GM10847 (cell line): ENCODE results near the gene CARD18.

Experiments
- POLR2A ChIP-seq: IDR thresholded peaks from 2 replicates; pipeline ENCODE4 v1.6.1; 2011; ENCODE audit not compliant: insufficient read length; ENCODE audit errors: extremely low read depth

CARD18 gene

DNA sequence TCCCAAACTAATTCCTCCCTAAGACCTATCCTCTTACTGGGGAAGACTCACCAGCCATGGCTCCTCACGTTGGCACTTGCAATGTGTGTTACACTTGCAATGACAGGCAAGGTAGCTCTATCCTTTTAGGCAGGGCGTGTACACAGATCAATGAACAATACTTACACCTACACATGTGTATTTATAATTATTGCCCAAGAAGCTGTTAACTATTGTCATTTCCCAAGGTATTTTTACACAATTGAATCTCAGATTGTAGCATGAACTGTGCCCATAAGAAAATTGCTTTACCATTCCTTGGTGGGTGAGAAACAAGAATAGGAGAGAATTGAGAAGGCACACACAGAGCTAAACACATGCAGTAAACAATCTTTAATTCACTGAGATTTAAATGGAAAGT, at the start of gene CARD18:
TSS of gene CARD18 (minus strand) at position 101 of the 400 bp plus-strand sequence. CDS start at position 58, 43 bp downstream.
- TF ChIP-seq POLR2A: no peak

DNA sequence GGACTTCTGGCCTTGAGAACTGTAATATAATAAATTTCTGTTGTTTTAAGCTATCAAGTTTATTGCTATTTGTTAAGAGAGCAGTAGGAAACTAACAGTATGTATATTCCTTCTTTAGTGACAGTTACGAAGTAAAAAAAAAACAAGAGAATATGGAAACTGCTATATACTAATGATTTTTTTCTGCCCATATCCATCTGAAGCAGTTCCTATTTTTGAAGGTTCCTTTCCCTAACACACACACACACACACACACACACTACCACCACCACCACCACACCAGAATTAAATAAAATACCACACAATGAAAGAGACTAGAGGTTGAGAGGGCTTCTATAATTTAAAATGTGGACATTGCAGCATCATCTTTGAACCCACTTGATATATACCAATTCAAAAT, 44.4 kb upstream of the CARD18 start:
- TF ChIP-seq POLR2A: no peak

GRCh38 chr11:105183426-105183825, 43.9 kb upstream of the CARD18 start:
- no peak for TF ChIP-seq POLR2A

- no peak for TF ChIP-seq POLR2A
These were observed 42.0 kb upstream of the CARD18 start for GRCh38 chr11:105181521-105181920.

DNA sequence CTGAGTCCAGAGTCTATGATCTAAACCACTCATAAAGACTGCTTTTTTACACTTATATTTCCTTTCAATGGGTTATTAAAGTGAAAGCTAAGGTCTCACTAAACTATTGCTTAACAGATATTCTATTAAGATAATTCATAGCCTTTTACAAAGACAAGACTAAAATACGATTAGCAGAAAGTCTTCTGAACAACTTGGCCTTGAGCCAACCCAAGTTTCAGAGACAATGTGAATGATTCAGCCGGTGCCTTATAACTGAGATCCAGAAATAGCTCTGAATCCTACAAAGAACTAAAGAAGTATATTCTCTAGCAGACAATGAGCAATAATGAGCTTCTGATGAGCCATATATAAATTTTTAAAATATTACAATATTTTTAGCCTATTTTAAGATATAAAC, 41.5 kb upstream of the CARD18 start:
- no peak for TF ChIP-seq POLR2A

DNA sequence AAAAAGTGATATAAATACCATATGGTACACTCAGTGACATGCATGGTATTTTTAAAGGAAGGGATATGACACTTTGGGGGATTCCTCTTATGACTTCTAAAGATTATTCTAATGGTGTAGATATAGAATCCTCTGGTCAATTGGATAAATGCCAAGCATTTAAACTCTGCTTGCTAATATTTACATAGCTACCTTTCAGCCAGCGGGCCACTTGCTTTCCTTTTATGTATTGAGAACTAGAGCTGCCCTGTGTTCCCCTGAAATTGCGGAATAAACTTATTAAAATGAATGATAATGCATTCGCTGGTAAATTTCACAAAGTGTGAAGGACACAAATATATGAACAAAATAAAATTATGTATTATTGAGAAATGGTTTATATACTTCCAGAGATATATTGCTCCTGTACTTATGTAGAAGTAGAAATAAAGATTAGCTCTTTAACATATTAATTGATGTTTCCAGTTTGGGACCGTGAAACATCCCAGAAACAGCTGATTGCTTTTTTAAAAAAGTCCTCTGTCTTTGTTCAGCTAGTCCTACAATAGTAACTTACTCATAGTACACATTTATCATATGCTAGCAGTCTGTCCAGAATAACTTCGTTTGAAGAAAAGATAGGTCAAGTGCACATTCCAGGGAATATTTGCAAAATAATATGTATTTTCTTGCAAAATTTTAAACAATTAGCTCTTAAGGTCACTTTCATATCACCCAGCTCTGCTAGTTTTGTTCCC, 40.1 kb upstream of the CARD18 start:
- TF ChIP-seq POLR2A: no peak

DNA sequence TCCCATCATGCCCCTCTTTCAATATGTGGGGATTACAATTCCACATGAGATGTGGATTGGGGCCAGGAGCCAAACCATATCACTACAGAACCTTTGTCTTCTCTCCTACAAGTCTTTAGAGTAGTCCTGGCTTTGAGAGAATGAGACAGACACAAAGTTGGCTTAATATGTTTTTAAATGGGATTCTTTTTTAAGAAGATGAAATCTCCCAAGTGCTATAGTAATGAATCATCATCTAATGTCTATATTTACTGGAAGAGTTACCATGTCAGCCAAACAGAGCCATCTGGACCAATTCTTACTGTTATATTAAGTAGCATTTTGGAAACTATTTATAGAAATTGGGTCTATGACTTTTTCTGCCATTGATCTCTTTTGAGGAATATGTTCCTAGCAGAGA, 38.1 kb upstream of the CARD18 start:
- TF ChIP-seq POLR2A: no peak

GRCh38 chr11:105168457-105168856, 28.9 kb upstream of the CARD18 start:
- TF ChIP-seq POLR2A: no peak

DNA sequence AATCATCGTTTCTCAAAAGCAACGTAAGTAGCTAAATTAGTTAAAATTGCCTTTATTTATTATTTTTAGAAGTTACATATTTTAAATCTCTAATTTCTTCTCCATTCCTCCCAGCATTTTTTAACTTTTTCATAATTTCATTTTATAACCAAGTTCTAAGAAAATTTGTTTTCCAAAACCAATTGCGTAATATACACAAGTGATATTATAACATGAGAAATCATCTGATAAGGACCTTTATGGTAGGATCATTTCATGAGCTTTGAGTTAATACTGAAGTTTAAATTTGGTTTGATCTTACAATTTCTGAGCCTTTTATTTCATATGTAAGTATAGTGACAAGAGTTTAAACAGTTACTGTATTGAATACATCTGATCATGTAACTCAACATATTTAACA, 27.7 kb upstream of the CARD18 start:
- TF ChIP-seq POLR2A: no peak

DNA sequence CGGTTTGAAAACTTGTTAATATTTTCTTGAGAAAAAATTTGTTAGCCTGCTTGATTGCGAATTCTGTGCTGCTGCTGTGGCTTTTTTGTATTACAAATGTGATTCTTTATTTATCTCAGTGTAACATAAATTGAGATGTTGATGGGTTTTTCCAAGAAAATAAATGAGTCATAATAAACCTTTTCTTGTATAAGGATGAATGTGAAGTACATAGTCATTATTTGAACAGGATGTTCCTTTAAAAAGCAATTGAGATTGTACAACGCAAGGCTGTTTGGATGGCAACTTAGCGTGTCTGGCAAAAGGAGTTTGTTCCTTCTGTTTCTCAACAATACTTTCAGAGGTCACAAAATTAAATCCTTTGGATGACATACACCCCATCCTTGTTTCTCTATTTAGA, 24.6 kb upstream of the CARD18 start:
- TF ChIP-seq POLR2A: no peak

DNA sequence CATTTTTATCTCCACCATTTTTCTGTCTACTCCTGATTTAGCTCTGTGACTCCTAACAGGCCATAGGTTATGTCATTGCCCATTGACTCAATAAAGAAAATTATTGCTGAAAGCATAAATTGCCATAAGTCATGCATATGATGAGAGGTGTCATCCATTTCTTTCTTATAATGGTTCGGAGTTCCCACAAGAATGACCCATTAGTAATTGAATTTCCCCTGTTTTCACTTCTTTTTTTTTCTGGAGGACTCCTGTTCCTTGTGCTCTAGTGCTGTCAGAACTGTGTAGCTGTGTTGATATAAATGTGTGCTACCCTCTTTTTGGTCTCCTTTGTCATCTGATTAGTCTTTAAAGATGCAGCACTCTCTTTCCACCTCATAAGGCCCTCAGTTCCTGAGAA, 22.9 kb upstream of the CARD18 start:
- TF ChIP-seq POLR2A: no peak

DNA sequence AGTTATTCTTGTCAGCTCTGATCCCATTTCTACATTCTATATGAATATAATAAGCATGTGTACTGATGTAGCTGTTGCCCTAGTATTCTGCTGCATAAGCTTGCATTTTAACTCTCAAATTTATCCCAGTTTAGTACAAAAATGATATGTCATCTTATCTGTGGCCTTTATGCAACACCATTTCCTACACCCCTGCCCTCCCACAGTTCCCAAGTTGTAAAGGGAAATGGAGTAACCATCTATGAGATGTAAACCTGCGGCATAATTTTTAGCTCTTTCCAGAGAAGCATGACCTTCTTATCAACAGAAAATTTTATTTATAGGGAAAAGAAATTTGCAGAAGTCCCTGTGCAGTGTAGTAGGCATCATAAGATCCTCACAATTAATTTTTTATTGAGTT, 18.9 kb upstream of the CARD18 start:
- TF ChIP-seq POLR2A: no peak

DNA sequence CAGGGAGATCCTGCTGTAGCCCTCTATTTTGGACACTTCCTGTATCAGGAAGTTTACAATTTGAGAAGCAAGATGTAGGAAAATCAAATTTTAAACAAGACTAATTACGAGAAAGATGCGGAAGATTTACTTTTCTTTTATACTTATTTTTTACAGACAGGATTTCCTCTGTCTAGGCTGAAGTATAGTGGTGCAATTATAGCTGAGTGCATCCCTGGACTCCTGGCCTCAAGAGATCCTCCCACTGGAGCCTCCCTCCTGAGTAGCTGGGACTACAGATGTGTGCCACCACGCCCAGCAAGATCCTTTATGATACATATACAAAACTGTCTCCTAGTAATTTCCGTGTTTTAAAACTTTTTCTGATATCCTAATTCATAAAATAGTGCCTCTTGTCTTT, 17.2 kb upstream of the CARD18 start:
- no peak for TF ChIP-seq POLR2A

GRCh38 chr11:105156231-105156630, 16.7 kb upstream of the CARD18 start:
- TF ChIP-seq POLR2A: no peak

- TF ChIP-seq POLR2A: no peak
These were observed 16.1 kb upstream of the CARD18 start for GRCh38 chr11:105155679-105156078.

- no peak for TF ChIP-seq POLR2A
These were observed 13.8 kb upstream of the CARD18 start for GRCh38 chr11:105153392-105153791.

GRCh38 chr11:105152560-105152959, 13.0 kb upstream of the CARD18 start:
- no peak for TF ChIP-seq POLR2A

- TF ChIP-seq POLR2A: no peak
These were observed 12.5 kb upstream of the CARD18 start for GRCh38 chr11:105152021-105152512.

- TF ChIP-seq POLR2A: no peak
These were observed 9.9 kb upstream of the CARD18 start for GRCh38 chr11:105149477-105149876.
